Suprapubic skin (tissue), 4 donors: ENCODE data around the gene SH3BP2. TPM values are rescaled to one million over a fixed set of nuclear protein-coding genes. Genes with fewer than 3 reads are reported as not detected.

Experiments
- DNase-seq, 2 donors: peaks; one replicate each; pipeline ENCODE4 v3.0.0-alpha.2; 2019; ENCODE audit warnings: low spot score in 2 of 2
- H3K27ac ChIP-seq: fragments of 200-600 bp; sonication (generic); one replicate; pipeline ENCODE4 v1.5.1; 2019
- H3K27me3 ChIP-seq: fragments of 200-600 bp; sonication (generic); one replicate; pipeline ENCODE4 v1.5.1; 2019
- H3K36me3 ChIP-seq: fragments of 200-600 bp; sonication (generic); one replicate; pipeline ENCODE4 v1.5.1; 2019
- H3K4me1 ChIP-seq: fragments of 200-600 bp; sonication (generic); one replicate; pipeline ENCODE4 v1.5.1; 2019
- H3K4me3 ChIP-seq: fragments of 200-600 bp; sonication (generic); one replicate; pipeline ENCODE4 v1.5.1; 2019; ENCODE audit warnings: mild to moderate bottlenecking
- H3K9me3 ChIP-seq: fragments of 200-600 bp; sonication (generic); one replicate; pipeline ENCODE4 v1.5.1; 2019
- CTCF ChIP-seq, 2 donors: fragments of 200-600 bp in 1 of 2; fragments of 450-650 bp in 1 of 2; sonication (generic) in 1 of 2; IDR thresholded peaks; one replicate each; pipeline ENCODE4 v1.5.1; 2016 to 2019; ENCODE audit warnings: antibody characterized with exemption in 2 of 2, mild to moderate bottlenecking in 1 of 2, moderate library complexity in 1 of 2
- EP300 ChIP-seq: sonication (generic); formaldehyde crosslinking; IDR thresholded peaks from one replicate; pipeline ENCODE4 v1.6.1; 2017; ENCODE audit warnings: antibody characterized with exemption
- POLR2A ChIP-seq, 2 donors: fragments of 450-650 bp; IDR thresholded peaks; one replicate each; pipeline ENCODE4 v1.6.1; 2017; ENCODE audit warnings: antibody characterized with exemption in 2 of 2, mild to moderate bottlenecking in 2 of 2, moderate library complexity in 2 of 2
- POLR2AphosphoS5 ChIP-seq, 3 donors: sonication (generic); formaldehyde crosslinking; IDR thresholded peaks; one replicate each; pipeline ENCODE4 v1.6.1; 2017; ENCODE audit warnings: antibody characterized with exemption in 3 of 3
- WGBS: methylation state at CpG from one replicate; pipeline ENCODE4 v1.1.5; 2018; 5-methylcytosine and 5-hydroxymethylcytosine counted together
- total RNA-seq, 4 donors: library from RNA; depleted of rRNA; stranded (reverse); fragments of >200 nt; gene quantifications; one replicate each; pipeline ENCODE4 v1.1.0, GENCODE V29; 2016

SH3BP2 gene
- total RNA-seq, 4 donors from 2014 or later: 116 to 709 (median 162) TPM

- H3K4me1 ChIP-seq: peaks cover 64% of the 10 kb centered on the region
- no peak for DNase-seq
- TF ChIP-seq CTCF (IDR thresholded peaks at IDR 0.05) (no peak), POLR2A (IDR thresholded peaks at IDR 0.05) (no peak), EP300 (no peak), POLR2AphosphoS5 (IDR thresholded peaks at IDR 0.05) (no peak)
- H3K4me3 ChIP-seq: no peak overlapping the region
- 34% methylated on average over 2 of the region's 2 CpGs for WGBS
- no peak overlapping the region for H3K27ac ChIP-seq
- no peaks in the 10 kb centered on the region for H3K27me3 ChIP-seq
- H3K9me3 ChIP-seq: no peaks in the 10 kb centered on the region
- peaks cover 11% of the 10 kb centered on the region for H3K36me3 ChIP-seq
These were observed 79.0 kb downstream of the SH3BP2 start for GRCh38 chr4:2871911-2872310.

- no peaks in the 10 kb centered on the region for H3K9me3 ChIP-seq
- peaks cover 50% of the 10 kb centered on the region for H3K4me1 ChIP-seq
- H3K27me3 ChIP-seq: no peaks in the 10 kb centered on the region
- H3K27ac ChIP-seq: no peak overlapping the region
- H3K36me3 ChIP-seq: peaks cover 17% of the 10 kb centered on the region
- no peak overlapping the region for H3K4me3 ChIP-seq
- 67% methylated on average over 1 of the region's 1 CpG for WGBS
- no peak for DNase-seq
- no peak for TF ChIP-seq POLR2AphosphoS5 (IDR thresholded peaks at IDR 0.05)
- no peak for TF ChIP-seq CTCF (IDR thresholded peaks at IDR 0.05)
- TF ChIP-seq EP300: no peak
- no peak for TF ChIP-seq POLR2A (IDR thresholded peaks at IDR 0.05)
These were observed 80.4 kb downstream of the SH3BP2 start for GRCh38 chr4:2873329-2873728.

GRCh38 chr4:2874861-2875260, 82.0 kb downstream of the SH3BP2 start:
- Histone ChIP-seq H3K9me3 (no peaks in the 10 kb centered on the region), H3K27me3 (no peaks in the 10 kb centered on the region), H3K4me1 (peaks cover 35% of the 10 kb centered on the region), H3K4me3 (no peak overlapping the region), H3K27ac (no peak overlapping the region), H3K36me3 (peaks cover 28% of the 10 kb centered on the region)
- WGBS: 81% methylated on average over 7 of the region's 7 CpGs
- DNase-seq: no peak
- TF ChIP-seq CTCF (IDR thresholded peaks at IDR 0.05) (no peak), POLR2AphosphoS5 (IDR thresholded peaks at IDR 0.05) (no peak), EP300 (no peak), POLR2A (IDR thresholded peaks at IDR 0.05) (no peak)

- Histone ChIP-seq H3K27me3 (no peaks in the 10 kb centered on the region), H3K4me1 (peaks cover 29% of the 10 kb centered on the region), H3K36me3 (peaks cover 28% of the 10 kb centered on the region), H3K9me3 (no peaks in the 10 kb centered on the region), H3K4me3 (no peak overlapping the region), H3K27ac (no peak overlapping the region)
- no peak for DNase-seq
- TF ChIP-seq POLR2A (IDR thresholded peaks at IDR 0.05): no peak
- TF ChIP-seq EP300: no peak
- no peak for TF ChIP-seq CTCF (IDR thresholded peaks at IDR 0.05)
- no peak for TF ChIP-seq POLR2AphosphoS5 (IDR thresholded peaks at IDR 0.05)
- 89% methylated on average over 3 of the region's 3 CpGs for WGBS
These were observed 82.7 kb downstream of the SH3BP2 start for GRCh38 chr4:2875556-2875955.

- Histone ChIP-seq H3K27me3 (no peaks in the 10 kb centered on the region), H3K4me3 (no peak overlapping the region), H3K36me3 (peaks cover 43% of the 10 kb centered on the region), H3K27ac (no peak overlapping the region), H3K4me1 (peaks cover 13% of the 10 kb centered on the region), H3K9me3 (no peaks in the 10 kb centered on the region)
- no peak for DNase-seq
- WGBS: 88% methylated on average over 5 of the region's 5 CpGs
- TF ChIP-seq POLR2AphosphoS5 (IDR thresholded peaks at IDR 0.05) (no peak), CTCF (IDR thresholded peaks at IDR 0.05) (no peak), EP300 (no peak)
These were observed 85.5 kb downstream of the SH3BP2 start for GRCh38 chr4:2878346-2878745.
